GM18508 (cell line): ENCODE data around the gene COMMD10.
"Not testable (repeated sequence)": the region's sequence is repeated elsewhere in the genome, so short reads cannot be mapped to it uniquely, and the experiment has no call there.

Source experiments
- ATAC-seq: cut with Tn5 transposase; IDR thresholded peaks from one replicate; pipeline ENCODE4 v1.9.1; 2021; ENCODE audit warnings: moderate number of reproducible peaks; ENCODE audit not compliant: insufficient read depth, unreplicated experiment

COMMD10 gene

GRCh38 chr5:116091416-116091815 lies 6.6 kb downstream of the COMMD10 start:
- ATAC-seq: no peak

- no peak for ATAC-seq
These were observed 12.5 kb downstream of the COMMD10 start for GRCh38 chr5:116097301-116097700.

- no peak for ATAC-seq
These were observed 14.2 kb downstream of the COMMD10 start for GRCh38 chr5:116098998-116099397.

DNA sequence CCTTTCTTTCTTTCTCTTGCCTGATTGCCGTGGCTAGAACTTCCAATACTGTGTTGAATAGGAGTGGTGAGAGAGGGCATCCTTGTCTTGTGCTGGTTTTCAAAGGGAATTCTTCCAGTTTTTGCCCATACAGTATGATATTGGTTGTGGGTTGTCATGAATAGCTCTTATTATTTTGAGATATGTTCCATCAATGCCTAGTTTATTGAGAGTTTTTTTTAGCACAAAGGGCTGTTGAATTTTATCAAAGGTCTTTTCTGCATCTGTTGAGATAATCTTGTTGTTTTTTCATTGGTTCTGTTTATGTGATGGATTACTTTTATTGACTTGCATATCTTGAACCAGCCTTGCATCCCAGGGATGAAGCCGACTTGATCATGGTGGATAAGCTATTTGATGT lies 20.1 kb downstream of the COMMD10 start:
- not testable (repeated sequence) for ATAC-seq

GRCh38 chr5:116115163-116115562 lies 30.3 kb downstream of the COMMD10 start:
- no peak for ATAC-seq

DNA sequence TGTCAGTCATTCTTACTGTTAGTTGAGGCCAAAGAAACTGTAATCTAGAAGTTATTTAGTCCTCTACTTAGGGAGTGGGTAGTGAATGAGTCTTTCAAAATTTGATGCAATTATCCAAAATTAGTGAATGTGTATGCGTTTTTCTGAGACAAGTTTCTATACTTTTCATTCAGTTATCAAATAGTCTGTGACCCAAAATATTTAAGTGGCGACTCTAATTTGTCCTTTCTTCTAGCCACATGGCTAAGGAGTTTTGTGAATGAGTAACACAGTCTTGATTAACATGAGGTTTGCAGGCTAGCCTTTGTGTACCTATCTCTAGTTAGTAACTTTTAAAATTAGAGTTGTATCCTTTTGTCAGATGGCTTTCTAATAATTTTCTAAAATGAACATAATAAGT lies 45.6 kb downstream of the COMMD10 start:
- ATAC-seq: no peak

DNA sequence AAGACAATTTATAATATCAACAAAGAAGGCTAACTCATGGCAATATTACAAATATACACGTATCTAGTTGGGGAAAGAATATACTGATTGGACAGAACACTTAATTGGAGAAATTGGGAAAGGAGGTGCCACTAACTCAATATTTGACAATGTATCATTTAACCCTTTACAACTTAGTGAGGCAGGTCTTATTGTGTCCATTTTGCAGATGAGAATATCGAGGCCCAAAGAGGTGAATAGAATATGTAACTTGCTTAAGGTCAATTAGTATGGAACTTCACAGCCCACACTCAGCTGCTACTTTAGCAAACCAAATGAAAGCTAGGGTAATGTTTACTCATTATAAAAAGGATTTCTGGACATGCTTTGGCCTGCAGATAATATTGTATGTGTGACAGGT lies 46.2 kb downstream of the COMMD10 start:
- ATAC-seq: no peak

GRCh38 chr5:116133281-116133680 lies 48.5 kb downstream of the COMMD10 start:
- no peak for ATAC-seq

DNA sequence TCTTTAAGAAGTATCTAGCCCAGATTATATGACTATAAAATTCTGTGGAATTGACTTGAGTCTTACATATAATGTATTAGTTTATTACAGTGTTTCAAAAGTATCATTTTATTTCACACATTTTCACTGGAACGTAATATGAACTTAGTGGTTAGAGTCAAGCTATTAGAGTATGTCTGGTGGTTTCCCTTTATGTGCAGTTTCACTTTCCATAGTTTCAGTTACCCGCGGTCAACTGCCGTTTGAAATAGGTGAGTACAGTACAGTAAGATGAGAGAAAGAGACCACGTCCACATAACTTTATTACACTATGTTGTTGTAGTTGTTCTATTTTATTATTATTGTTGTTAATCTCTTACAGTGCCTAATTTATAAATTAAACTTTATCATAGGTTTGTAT lies 50.5 kb downstream of the COMMD10 start:
- ATAC-seq: peak; percentile 99

DNA sequence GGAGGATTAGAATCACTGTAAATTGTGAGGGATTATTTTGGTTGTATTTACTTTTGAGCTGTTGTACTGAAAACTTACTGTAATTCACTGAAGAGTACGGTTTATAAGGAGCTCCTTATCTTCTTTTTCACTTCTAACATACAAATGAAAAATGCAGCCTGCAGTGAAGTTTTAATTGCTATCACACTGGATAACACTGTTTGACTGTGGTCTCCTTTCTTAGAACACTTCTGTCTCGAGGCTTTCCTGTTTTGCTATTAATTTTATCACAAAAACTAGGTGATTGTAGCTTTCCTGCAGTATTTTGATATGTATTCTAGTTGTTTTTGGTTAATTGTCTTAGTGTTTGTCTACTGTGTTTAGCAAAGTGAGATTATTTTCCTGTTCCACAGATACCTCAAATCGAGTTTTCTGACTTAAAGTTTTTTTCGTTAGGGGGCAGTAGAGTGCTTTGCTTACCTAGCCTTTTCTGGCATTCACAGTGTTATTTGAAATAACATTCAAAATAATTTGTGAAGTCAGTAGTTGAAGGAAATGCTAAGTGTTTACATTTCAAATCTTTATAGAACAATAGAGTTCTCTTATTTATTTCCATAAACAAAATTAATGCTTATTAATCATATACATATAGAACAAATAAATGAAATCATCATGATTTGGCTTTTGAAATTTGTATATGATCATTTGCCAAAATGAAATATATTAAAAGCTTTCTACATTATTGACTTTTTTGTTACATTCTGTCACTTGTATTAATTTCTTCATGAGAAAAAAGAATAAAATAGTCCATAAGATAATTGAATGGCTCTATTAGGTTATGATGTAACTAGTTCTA lies 52.9 kb downstream of the COMMD10 start:
- no peak for ATAC-seq

GRCh38 chr5:116142495-116142894 lies 57.7 kb downstream of the COMMD10 start:
- no peak for ATAC-seq

DNA sequence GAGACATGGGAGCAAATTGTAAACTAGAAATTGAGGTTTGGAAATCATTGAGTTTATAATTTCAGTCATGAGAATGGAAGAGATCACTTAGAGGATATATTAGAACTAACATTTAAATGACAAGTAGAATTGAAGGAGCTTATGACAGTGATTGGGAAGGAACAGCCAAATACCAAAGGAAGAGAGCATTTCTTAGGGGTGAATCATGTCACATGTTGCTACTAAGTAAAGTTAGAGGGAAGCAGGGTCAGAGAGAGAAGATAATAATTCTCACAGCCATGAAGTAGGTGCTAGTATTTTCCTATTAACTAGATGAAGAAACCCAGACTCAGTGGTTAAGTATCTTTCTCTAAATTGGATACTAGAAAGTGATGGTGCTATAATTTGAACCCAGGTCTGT lies 59.3 kb downstream of the COMMD10 start:
- no peak for ATAC-seq

DNA sequence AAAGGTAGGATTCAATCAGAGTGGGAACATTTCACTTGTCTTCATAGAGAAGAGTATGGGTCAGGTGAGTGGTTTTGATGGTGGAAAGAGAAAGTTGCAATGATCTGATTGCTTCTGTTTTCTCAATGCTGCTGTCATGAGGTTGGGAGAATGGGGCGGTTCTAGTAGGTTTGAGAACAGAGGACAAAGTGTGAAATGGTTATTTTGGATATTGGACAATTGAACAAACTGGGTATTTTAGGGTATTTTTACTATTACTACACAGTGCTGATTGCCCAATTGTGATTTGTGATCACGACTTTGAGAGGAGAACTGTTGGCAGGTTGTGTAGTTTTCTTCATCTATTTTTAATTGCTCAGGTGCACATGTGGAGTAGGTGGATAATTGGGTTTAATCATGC lies 60.2 kb downstream of the COMMD10 start:
- ATAC-seq: no peak

DNA sequence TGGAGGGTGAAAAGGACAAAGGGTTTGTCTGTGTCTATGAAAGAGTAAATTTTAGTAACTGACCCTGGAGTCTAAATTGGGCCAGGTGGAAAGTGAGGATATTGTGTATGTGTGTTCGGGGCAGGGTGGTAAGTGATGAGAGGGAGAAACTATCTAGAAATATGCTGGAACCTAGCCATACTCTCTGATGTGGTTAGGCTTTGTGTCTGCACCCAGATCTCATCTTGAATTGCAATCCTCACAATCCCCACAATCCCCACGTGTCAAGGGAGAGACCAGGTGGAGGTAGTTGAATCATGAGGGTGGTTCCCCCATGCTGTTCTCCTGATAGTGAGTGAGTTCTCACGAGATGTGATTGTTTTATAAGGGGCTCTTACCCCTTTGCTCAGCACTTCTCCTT lies 60.6 kb downstream of the COMMD10 start:
- no peak for ATAC-seq

- no peak for ATAC-seq
These were observed 67.3 kb downstream of the COMMD10 start for GRCh38 chr5:116152169-116152568.

- no peak for ATAC-seq
These were observed 68.9 kb downstream of the COMMD10 start for GRCh38 chr5:116153687-116154174.

DNA sequence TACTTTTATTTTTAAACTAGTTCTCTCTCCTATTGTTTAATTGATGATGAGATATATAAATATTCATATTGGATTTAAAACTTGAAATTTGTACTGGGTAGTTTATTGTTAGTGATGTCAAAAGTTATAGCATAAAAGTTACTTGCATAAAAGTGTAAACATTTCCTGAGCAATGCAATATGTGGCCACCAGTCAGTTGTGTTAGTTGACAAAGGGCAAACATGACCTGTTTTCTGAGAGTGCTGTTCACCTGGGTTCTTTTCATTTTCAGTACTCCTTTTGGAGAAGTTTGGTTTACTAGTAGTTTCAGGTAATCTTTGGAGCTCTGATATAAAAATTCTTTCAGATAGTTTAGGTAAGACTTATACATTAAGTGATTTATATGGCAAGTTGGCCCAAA lies 69.4 kb downstream of the COMMD10 start:
- no peak for ATAC-seq

GRCh38 chr5:116154931-116155330 lies 70.1 kb downstream of the COMMD10 start:
- ATAC-seq: no peak

- ATAC-seq: no peak
These were observed 73.1 kb downstream of the COMMD10 start for GRCh38 chr5:116157902-116158301.

GRCh38 chr5:116159006-116159405 lies 74.2 kb downstream of the COMMD10 start:
- no peak for ATAC-seq

GRCh38 chr5:116174111-116174510 lies 89.3 kb downstream of the COMMD10 start:
- ATAC-seq: no peak

DNA sequence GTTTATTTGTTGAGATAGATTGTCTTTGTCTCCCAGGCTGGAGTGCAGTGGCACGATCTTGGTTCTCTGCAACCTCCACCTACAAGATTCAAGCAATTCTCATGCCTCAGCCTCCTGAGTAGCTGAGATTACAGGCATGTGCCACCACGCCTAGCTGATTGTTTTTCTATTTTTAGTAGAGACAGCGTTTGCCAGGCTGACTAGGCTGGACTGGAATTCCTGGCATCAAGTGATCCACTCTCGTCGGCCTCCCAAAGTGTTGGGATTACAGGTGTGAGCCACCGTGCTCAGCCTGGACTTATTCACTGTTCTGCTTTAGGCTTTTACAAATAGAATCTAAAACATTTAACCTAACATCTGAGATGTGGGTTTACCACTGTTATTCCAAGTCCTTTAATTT lies 91.3 kb downstream of the COMMD10 start:
- no peak for ATAC-seq
